ENCODE data around the gene DMKN. TPM values are rescaled to one million over a fixed set of nuclear protein-coding genes. Genes with fewer than 3 reads are reported as not detected.

The DMKN gene
- total and polyA plus RNA-seq, 9 of the 15 experiments (the other 6 are each of a cell fraction or from before 2014, with no cell fraction given): 0.36 to 0.53 TPM; not detected in 7

DNA sequence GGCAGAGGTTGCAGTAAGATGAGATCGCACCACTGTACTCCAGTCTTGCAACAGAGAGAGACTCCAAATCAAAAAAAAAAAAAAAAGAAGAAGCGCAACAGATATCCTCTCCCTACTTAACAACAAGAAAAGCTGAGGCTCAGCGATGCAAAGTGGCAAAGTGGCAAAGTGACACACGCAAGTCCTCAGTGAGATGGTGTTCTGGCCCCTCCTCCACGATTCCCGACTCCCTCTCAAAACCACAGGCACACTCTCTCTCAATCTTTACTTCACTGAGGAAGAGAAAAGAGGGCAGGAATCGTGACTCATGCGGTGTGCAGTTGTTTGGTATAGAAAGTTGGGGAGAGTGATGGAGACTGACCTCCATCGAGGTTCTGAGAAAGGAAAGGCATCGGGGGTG is 52.8 kb downstream of the DMKN start:
- Histone ChIP-seq H2AFZ (ENCODE audit: low read depth, low read length) (no peak overlapping the region), H3K4me1 (replicated peaks in 1 of 2; ENCODE audit: control insufficient read depth in 2 of 2, insufficient read depth in 2 of 2, low read length in 2 of 2) (no peaks in the 10 kb centered on the region), H3K36me3 (ENCODE audit: control insufficient read depth, insufficient read depth, low read length) (no peaks in the 10 kb centered on the region), H3K27ac (ENCODE audit: extremely low read depth, low read depth, low read length) (no peak overlapping the region), H3K27me3 (ENCODE audit: control insufficient read depth in 2 of 2, insufficient read depth in 2 of 2, low read length in 2 of 2) (peaks cover 35 to 39% of the 10 kb centered on the region in 2 experiments; a peak in 4 of 5 replicates), H3K9me3 (replicated peaks; ENCODE audit: control insufficient read depth, insufficient read depth, low read depth, low read length) (no peaks in the 10 kb centered on the region), H3K79me2 (ENCODE audit: control insufficient read depth, insufficient read depth, low read length) (no peaks in the 10 kb centered on the region), H3K9me1 (ENCODE audit: control insufficient read depth, insufficient read depth, low read length) (no peaks in the 10 kb centered on the region), H4K20me1 (replicated peaks; ENCODE audit: control insufficient read depth, insufficient read depth, low read length) (no peaks in the 10 kb centered on the region), H3K4me3 (no peak overlapping the region), H3K9ac (ENCODE audit: insufficient read depth in 1 of 2, low read depth in 2 of 2, low read length in 2 of 2) (no peak overlapping the region), H3K4me2 (ENCODE audit: insufficient read depth, low read length) (no peak overlapping the region)
- FAIRE-seq (no peak), ATAC-seq (no peak), DNase-seq (ENCODE audit: extremely low read depth in 1 of 4, low spot score in 3 of 4) (no peak)
- intact Hi-C loops (cut with micrococcal nuclease) (no loop called here), in situ Hi-C loops (cut with MboI) (loop anchor here (10.0 kb wide), 1 partner anchor 186 kb away; no protein-coding TSS in a partner anchor)
- CTCF ChIA-PET (ENCODE audit: low intra/inter-chr PET ratio): interaction anchor here (0.6 kb wide), 1 partner anchor 175 kb away, joined by 3 read pairs; no protein-coding TSS in a partner anchor
- POLR2A ChIA-PET: interaction anchor here (0.6 to 1.1 kb wide), 5 partner anchors 14 to 369 kb away, joined by 3 to 4 read pairs (median 3); no protein-coding TSS in a partner anchor
- WGBS (ENCODE audit: insufficient coverage, low coverage, missing lambda C conversion rate): 0% methylated on average over 7 of the region's 10 CpGs
- no TSS peak for BruUV-seq (replicated peaks)
- no peak for TF ChIP-seq PYGO2 (tag; IDR thresholded peaks at IDR 0.05)
- 0 out of 2 replicates have a peak, but pooled peaks have one; percentile 22 for TF ChIP-seq BHLHE40 (IDR thresholded peaks at IDR 0.05; ENCODE audit: low read length)

DNA sequence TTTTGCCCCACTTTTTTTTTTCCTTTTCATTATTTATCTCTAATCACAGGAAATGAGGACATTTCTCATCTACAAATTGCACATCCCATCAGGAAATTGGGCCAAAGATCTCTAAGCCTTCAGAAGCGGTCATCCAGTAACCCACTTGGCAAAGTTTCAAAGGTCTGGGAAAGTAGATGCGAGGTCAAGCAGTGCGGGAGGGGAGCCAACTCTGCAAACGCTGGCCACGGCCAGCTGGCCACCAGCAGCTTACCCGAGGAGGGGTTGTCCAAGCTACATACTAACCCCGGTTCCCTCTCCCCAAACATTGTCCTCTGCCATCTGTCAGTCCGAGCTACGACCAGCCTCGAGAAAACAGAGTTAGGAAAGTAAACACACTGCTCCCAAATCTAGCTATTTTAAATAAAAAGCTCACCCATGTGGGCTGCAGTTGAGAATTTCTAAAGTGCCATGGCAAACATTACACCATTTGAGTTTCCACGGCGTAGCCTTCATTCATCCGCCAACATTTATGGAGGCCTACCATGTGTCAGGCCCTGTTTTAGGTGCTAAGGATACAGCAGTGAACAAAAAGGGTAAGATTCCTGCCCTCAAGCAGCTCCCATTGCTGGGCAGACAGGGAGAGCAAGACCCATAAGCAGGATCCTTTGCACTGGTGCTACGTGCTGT is 53.9 kb downstream of the DMKN start:
- in situ Hi-C loops (cut with MboI) (loop anchor here (10.0 kb wide), 1 partner anchor 185 kb away; no protein-coding TSS in a partner anchor), intact Hi-C loops (cut with micrococcal nuclease) (no loop called here)
- FAIRE-seq (no peak), ATAC-seq (no peak), DNase-seq (ENCODE audit: extremely low read depth in 1 of 4, low spot score in 3 of 4) (peak in 1 of 4 experiments; percentile 5)
- Histone ChIP-seq H2AFZ (ENCODE audit: low read depth, low read length) (no peak overlapping the region), H3K4me2 (ENCODE audit: insufficient read depth, low read length) (no peak overlapping the region), H4K20me1 (replicated peaks; ENCODE audit: control insufficient read depth, insufficient read depth, low read length) (no peaks in the 10 kb centered on the region), H3K4me3 (no peak overlapping the region), H3K9ac (ENCODE audit: insufficient read depth in 1 of 2, low read depth in 2 of 2, low read length in 2 of 2) (no peak overlapping the region), H3K4me1 (replicated peaks in 1 of 2; ENCODE audit: control insufficient read depth in 2 of 2, insufficient read depth in 2 of 2, low read length in 2 of 2) (no peaks in the 10 kb centered on the region), H3K9me3 (replicated peaks; ENCODE audit: control insufficient read depth, insufficient read depth, low read depth, low read length) (no peaks in the 10 kb centered on the region), H3K36me3 (ENCODE audit: control insufficient read depth, insufficient read depth, low read length) (no peaks in the 10 kb centered on the region), H3K27me3 (ENCODE audit: control insufficient read depth in 2 of 2, insufficient read depth in 2 of 2, low read length in 2 of 2) (peaks cover 30 to 38% of the 10 kb centered on the region in 2 experiments; a peak in 4 of 5 replicates), H3K9me1 (ENCODE audit: control insufficient read depth, insufficient read depth, low read length) (no peaks in the 10 kb centered on the region), H3K79me2 (ENCODE audit: control insufficient read depth, insufficient read depth, low read length) (no peaks in the 10 kb centered on the region), H3K27ac (ENCODE audit: extremely low read depth, low read depth, low read length) (no peak overlapping the region)
- POLR2A ChIA-PET: interaction anchor here (0.5 to 0.6 kb wide), 3 partner anchors 33 to 298 kb away, joined by 3 to 4 read pairs (median 3); no protein-coding TSS in a partner anchor
- CTCF ChIA-PET (ENCODE audit: low intra/inter-chr PET ratio): no interaction called here
- TF ChIP-seq HNRNPLL (IDR thresholded peaks at IDR 0.05; ENCODE audit: low read depth, low read length, poor library complexity, severe bottlenecking) (no peak), NFIC (IDR thresholded peaks at IDR 0.05) (peak; percentile 56; the same call in 1 of the 2 replicates)
- WGBS (ENCODE audit: insufficient coverage, low coverage, missing lambda C conversion rate): 20% methylated on average over 14 of the region's 14 CpGs
- BruUV-seq (replicated peaks): no TSS peak
